Progenitor cell of endocrine pancreas (in vitro differentiated cells): ENCODE results near the gene LRRC56. TPM values are rescaled to one million over a fixed set of nuclear protein-coding genes. Genes with fewer than 3 reads are reported as not detected.
A peak's percentile ranks its signal among the peaks of the same experiment; 100 is the strongest.

Source experiments
- DNase-seq: peaks from one replicate; pipeline ENCODE4 v3.0.0; 2021; ENCODE audit warnings: low spot score; ENCODE audit not compliant: unreplicated experiment
- H3K27ac Mint-ChIP-seq: 2 replicates; pipeline ENCODE4 v1.8.0; 2021; ENCODE audit warnings: mild to moderate bottlenecking, moderate library complexity, mixed read lengths
- H3K27me3 Mint-ChIP-seq: 2 replicates; pipeline ENCODE4 v1.8.0; 2021; ENCODE audit warnings: mixed read lengths
- H3K36me3 Mint-ChIP-seq: 2 replicates; pipeline ENCODE4 v1.8.0; 2022; ENCODE audit warnings: mixed read lengths; ENCODE audit not compliant: insufficient read depth
- H3K4me1 Mint-ChIP-seq: 2 replicates; pipeline ENCODE4 v1.8.0; 2021; ENCODE audit warnings: low read depth, mixed read lengths
- H3K4me3 Mint-ChIP-seq: 2 replicates; pipeline ENCODE4 v1.8.0; 2021; ENCODE audit warnings: low read depth, mild to moderate bottlenecking, moderate library complexity, mixed read lengths
- H3K9me3 Mint-ChIP-seq: 2 replicates; pipeline ENCODE4 v1.8.0; 2021; ENCODE audit warnings: low read depth, mixed read lengths
- CTCF ChIP-seq: fragments of 200-600 bp; sonication (generic); IDR thresholded peaks from one replicate; pipeline ENCODE4 v1.5.0; 2021; ENCODE audit warnings: antibody characterized with exemption, mild to moderate bottlenecking; ENCODE audit not compliant: unreplicated experiment
- total RNA-seq: library from RNA; stranded (reverse); gene quantifications from 2 replicates; pipeline ENCODE4 v1.2.1, GENCODE V29; 2021

Gene LRRC56
- total RNA-seq, 1 donor from 2014 or later: 5.4 TPM

DNA sequence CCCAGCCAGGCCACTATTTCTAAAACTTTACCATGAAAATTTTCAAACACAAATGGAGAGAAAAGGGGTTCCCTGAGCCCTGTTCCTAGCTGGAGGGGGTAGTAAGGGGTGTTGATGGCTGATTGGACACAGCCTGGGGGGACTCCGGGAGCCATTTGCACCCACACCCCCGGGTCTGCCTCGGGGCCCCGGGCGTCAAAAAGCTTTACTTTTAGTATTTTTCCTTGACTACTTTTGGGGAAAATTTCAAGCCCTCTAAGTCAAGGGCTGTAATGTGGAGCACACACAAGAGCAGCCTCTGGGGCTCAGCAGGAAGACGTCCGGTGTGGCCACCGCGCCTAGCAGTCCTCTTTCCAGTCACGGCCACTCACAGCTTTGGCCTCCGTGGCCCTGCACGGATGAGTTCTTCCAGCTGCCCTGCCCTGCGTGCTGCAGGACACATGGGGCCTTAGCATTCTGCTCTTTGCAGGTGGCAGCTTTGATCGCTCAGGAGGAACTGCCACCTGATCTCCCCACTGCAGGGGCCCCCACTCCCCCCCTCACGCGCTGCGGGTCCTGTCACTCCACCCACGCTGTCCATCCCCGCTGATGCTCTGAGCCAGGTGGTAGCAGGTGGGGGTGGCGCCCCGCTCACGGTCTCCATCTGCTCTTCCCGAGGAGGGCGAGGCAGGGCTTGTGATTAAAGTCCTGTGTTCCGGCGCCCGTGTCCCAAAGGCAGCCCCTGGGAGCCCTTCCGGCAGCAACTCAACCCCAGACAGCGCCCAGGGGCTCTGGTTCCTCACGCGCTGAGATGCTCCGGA is 44.7 kb upstream of the LRRC56 start:
- H3K27ac Mint-ChIP-seq: no peak overlapping the region
- H3K4me3 Mint-ChIP-seq: no peak overlapping the region
- H3K36me3 Mint-ChIP-seq: peaks cover 18% of the 10 kb centered on the region
- H3K9me3 Mint-ChIP-seq: no peaks in the 10 kb centered on the region
- H3K4me1 Mint-ChIP-seq: no peaks in the 10 kb centered on the region
- DNase-seq: no peak
- no peaks in the 10 kb centered on the region for H3K27me3 Mint-ChIP-seq
- TF ChIP-seq CTCF: no peak

GRCh38 chr11:494761-495536 is 42.4 kb upstream of the LRRC56 start:
- H3K27ac Mint-ChIP-seq: no peak overlapping the region
- no peak for DNase-seq
- no peaks in the 10 kb centered on the region for H3K9me3 Mint-ChIP-seq
- H3K36me3 Mint-ChIP-seq: peaks cover 22% of the 10 kb centered on the region
- H3K4me1 Mint-ChIP-seq: no peaks in the 10 kb centered on the region
- no peak for TF ChIP-seq CTCF
- H3K27me3 Mint-ChIP-seq: no peaks in the 10 kb centered on the region
- no peak overlapping the region for H3K4me3 Mint-ChIP-seq

DNA sequence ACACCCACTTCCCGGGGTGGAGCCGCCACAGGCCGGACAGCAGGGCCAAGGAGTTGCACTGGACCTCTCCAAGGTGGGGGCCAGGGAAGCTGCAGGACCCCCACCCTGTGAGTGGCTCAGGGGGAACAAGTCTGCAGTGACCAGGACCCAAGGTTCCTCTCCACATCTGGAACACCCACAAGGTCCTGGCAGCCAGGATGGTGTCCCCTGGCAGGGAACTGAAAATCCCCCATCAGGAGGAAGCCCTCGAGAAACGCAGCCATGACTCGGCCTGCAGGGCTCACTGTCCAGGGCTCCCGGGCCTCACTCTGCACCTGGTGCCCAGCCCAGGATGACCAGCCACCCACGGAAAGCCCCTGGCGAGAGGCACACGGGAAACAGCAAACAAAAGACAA is 41.8 kb upstream of the LRRC56 start:
- no peak for TF ChIP-seq CTCF
- H3K27ac Mint-ChIP-seq: peak overlapping the region; percentile 40
- no peaks in the 10 kb centered on the region for H3K9me3 Mint-ChIP-seq
- H3K36me3 Mint-ChIP-seq: peaks cover 23% of the 10 kb centered on the region
- H3K4me3 Mint-ChIP-seq: no peak overlapping the region
- H3K4me1 Mint-ChIP-seq: no peaks in the 10 kb centered on the region
- DNase-seq: no peak
- H3K27me3 Mint-ChIP-seq: no peaks in the 10 kb centered on the region

GRCh38 chr11:496834-497564 is 40.3 kb upstream of the LRRC56 start:
- Mint-ChIP-seq H3K9me3 (no peaks in the 10 kb centered on the region), H3K36me3 (peaks cover 23% of the 10 kb centered on the region), H3K4me1 (no peaks in the 10 kb centered on the region), H3K4me3 (no peak overlapping the region), H3K27ac (peak overlapping the region; percentile 90), H3K27me3 (no peaks in the 10 kb centered on the region)
- TF ChIP-seq CTCF: no peak
- no peak for DNase-seq

GRCh38 chr11:497565-498296 is 39.6 kb upstream of the LRRC56 start:
- Mint-ChIP-seq H3K4me3 (no peak overlapping the region), H3K27me3 (no peaks in the 10 kb centered on the region), H3K36me3 (peaks cover 23% of the 10 kb centered on the region), H3K27ac (peak overlapping the region; percentile 85), H3K4me1 (no peaks in the 10 kb centered on the region), H3K9me3 (no peaks in the 10 kb centered on the region)
- no peak for TF ChIP-seq CTCF
- DNase-seq: no peak
